CMK (cell line): ENCODE results near the gene CDH23.

Experiments
- DNase-seq: peaks from one replicate; pipeline ENCODE4 v3.0.0-alpha.2; 2010; ENCODE audit warnings: low read depth

CDH23 gene

GRCh38 chr10:71467161-71467560 lies 70.4 kb downstream of the CDH23 start:
- no peak for DNase-seq

- no peak for DNase-seq
These were observed 71.0 kb downstream of the CDH23 start for GRCh38 chr10:71467569-71468362.

- DNase-seq: no peak
These were observed 71.8 kb downstream of the CDH23 start for GRCh38 chr10:71468363-71469094.

GRCh38 chr10:71471006-71471405 lies 74.3 kb downstream of the CDH23 start:
- no peak for DNase-seq

- DNase-seq: no peak
These were observed 75.2 kb downstream of the CDH23 start for GRCh38 chr10:71471957-71472365.

- no peak for DNase-seq
These were observed 75.7 kb downstream of the CDH23 start for GRCh38 chr10:71472466-71472865.

GRCh38 chr10:71472912-71473311 lies 76.2 kb downstream of the CDH23 start:
- DNase-seq: no peak

- DNase-seq: no peak
These were observed 77.2 kb downstream of the CDH23 start for GRCh38 chr10:71473671-71474599.

GRCh38 chr10:71474702-71475242 lies 78.1 kb downstream of the CDH23 start:
- no peak for DNase-seq

- DNase-seq: peak; percentile 39
These were observed 78.6 kb downstream of the CDH23 start for GRCh38 chr10:71475243-71475871.

GRCh38 chr10:71476228-71477011 lies 79.7 kb downstream of the CDH23 start:
- no peak for DNase-seq

GRCh38 chr10:71478173-71478572 lies 81.5 kb downstream of the CDH23 start:
- no peak for DNase-seq

- DNase-seq: no peak
These were observed 82.2 kb downstream of the CDH23 start for GRCh38 chr10:71478813-71479365.

GRCh38 chr10:71479831-71480230 lies 83.1 kb downstream of the CDH23 start:
- no peak for DNase-seq

- no peak for DNase-seq
These were observed 83.9 kb downstream of the CDH23 start for GRCh38 chr10:71480662-71481061.

- no peak for DNase-seq
These were observed 85.2 kb downstream of the CDH23 start for GRCh38 chr10:71481746-71482410.

- no peak for DNase-seq
These were observed 85.9 kb downstream of the CDH23 start for GRCh38 chr10:71482620-71483019.

- no peak for DNase-seq
These were observed 86.4 kb downstream of the CDH23 start for GRCh38 chr10:71483135-71483534.

GRCh38 chr10:71483885-71484751 lies 87.4 kb downstream of the CDH23 start:
- DNase-seq: no peak
